Right lung (tissue), 5 donors: ENCODE measurements around the gene SCTR. TPM values are rescaled to one million over a fixed set of nuclear protein-coding genes. Genes with fewer than 3 reads are reported as not detected.

Experiments
- DNase-seq, 2 donors: peaks; one replicate each; pipeline ENCODE4 v3.0.0-alpha.2; 2013
- polyA plus RNA-seq, 5 donors: library from polyadenylated mRNA; unstranded; fragments of 120-200 nt; gene quantifications; one replicate each; pipeline versions ENCODE4 v1.2.1 to v1.2.3, GENCODE V29; 2013; ENCODE audit warnings: inconsistent platforms in 1 of 5, low replicate concordance in 1 of 5; ENCODE audit not compliant: insufficient read length in 5 of 5, insufficient read depth in 1 of 5

SCTR gene
- polyA plus RNA-seq, 5 donors = 1.4 to 9.7 (median 6.4) TPM

DNA sequence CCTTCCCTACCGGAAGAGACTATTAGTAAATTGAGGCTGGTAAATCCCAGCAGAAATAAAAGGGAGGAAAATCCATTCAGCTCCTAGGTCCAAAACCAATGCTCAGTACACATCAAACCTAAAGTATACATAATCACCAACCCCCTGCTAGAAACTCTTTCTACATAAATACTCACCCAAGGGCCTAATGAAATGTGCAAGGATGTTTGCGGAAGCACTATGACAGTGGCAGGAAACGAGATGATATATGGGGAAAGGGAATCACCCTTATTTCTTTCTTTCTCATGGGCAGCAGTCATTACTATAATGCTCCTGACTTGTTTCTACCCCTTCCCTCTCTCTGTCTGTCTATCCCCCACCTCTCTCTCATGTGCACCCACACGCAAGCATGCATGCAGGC lies 1.3 kb upstream of the SCTR start:
- no peak for DNase-seq

DNA sequence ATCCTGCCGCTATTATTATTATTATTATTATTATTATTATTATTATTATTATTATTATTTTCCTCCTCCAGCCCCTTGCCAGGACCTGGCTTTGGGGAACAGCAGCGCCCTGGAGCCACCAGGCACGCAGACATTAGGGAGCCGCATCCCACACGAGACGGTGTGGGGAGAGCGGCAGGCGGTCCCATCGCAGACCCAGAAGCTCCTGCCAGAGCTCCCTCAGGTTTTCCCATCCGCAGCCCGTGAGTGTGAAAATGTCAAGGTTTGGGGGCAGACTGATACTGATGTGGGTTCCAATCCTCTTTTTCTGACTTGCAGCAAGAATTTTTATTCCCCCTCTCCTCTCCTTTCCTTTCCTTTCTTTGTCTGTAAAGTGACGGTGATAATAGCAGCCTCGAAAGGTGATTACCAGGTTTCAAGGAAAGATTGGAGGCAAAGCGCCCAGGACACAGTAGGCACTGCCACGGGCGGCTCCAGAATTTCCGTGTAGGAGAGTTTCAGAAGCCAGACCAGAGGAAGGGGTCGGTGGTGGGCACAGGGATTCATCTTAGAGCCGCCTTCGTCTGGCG lies 816 bp downstream of the SCTR start:
- DNase-seq = no peak

DNA sequence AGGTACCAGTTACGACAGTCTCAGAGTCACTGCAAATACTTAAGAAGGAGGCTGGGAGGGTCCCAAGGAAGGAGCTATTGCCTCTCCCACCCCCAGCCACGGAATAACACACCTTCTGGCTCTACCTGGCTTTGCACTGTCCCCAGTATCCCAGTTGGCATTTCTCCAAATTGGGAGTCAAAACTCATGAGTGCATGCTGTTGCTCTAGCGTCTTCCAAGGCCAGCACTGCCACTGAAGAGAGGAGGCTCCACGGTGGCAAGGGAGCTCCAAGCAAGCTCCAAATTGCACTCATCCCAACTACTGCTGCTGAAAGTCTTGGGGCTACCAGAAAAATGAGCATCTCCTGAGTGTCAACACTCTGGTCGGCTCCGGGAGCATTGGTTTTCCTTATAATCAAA lies 1.6 kb downstream of the SCTR start:
- DNase-seq = no peak

DNA sequence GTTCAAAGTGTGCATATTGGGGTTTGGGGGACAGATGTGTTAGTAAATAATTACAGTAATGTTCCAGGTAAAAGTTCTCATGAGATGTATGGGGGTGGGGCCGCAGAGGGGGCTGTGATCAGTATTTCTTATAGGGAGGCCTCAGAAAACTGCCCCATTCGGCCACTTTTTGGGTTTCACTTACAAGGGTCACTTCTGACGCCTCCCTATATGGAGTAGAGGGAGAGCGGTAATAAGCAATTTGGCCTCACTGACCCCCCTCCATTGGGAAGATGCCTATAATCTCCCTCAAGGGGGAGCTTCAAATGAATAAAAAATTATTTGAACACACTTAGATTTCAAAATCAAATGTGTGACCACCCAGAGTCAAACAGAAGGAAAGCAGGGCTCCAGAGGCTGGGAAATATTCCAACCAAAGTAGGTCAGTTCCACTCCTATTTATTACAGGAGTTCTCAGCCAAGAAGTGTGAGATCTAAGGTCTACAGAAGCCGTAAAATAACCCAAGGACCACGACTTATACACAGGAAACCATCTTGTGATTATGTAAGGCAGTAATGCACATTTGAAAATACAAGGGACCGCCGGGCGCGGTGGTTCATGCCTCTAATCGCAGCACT lies 2.7 kb downstream of the SCTR start:
- no peak for DNase-seq

DNA sequence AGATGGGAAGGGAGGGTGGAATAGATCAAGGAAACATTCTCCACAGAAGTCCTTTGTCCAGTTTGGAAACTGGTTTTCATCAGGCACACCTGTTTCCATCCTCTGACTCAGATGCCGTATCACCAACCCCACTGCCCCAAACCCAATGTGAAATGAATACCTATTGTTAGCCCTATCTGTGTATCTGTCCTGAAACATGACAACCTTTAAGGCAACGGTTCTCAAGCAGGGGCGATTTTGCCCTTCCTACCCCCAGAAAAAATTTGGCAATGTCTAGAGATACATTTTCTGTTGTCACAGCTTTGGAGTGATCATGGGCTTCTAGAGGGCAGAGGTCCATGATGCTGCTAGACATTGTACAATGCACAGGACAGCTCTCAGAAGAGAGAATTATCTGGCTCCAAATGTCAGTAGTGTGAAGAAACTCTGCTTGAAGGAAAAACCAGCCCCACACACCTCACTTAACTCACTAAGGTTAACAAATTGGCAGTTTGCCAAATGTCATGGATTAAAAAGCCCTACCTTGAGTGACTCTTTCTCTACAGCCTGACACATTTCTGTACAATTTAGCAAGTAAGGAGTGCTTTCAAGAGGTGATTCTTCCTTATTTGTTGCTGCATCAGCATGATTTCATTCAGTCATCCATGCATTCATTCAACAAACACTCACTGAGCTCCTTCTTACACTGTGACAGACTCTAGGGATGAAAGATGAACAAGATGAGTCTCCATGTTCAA lies 3.4 kb downstream of the SCTR start:
- no peak for DNase-seq

DNA sequence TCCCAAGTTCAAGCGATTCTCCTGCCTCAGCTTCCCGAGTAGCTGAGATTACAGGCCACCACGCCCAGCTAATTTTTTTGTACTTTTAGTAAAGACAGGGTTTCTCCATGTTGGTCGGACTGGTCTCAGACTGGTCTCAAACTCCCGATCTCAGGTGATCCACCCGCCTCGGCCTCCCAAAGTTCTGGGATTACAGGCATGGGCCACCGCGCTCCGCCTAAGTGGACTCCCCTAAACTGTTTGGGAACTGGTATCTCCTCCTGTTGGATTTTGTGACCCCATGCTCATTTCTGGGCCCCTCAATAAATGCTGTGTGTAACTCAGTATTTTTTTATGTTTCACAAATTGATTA lies 5.2 kb downstream of the SCTR start:
- no peak for DNase-seq

DNA sequence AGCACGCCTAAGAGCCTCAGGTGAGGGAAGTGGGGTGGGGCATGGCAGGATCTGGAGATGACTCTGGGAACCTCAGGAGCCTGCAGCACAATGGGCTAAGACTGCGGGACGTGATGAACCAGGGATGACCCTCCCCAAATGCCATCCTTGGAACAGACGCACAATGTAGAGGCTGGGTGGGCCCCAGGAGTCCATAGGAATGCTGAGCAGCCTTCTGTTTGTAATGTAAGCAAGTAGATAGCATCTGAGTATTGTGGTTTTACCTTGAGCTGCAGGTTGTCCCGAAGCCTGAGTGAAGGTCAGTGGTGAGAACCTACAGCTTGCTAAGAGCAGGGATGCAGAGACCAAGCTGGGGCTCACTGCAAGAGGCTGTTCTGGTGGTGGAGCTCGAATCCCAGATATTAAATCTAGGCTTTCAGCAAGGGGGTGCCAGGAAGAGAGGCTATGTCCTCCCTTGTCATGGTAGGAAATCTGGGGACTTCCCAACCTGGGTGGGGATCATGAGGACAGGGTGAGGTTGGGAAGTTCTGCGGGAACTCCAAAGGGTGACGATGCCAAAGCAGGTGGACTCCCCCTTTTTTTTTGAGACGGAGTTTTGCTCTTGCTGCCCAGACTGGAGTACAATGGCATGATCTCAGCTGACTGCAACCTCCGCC lies 5.8 kb downstream of the SCTR start:
- no peak for DNase-seq

DNA sequence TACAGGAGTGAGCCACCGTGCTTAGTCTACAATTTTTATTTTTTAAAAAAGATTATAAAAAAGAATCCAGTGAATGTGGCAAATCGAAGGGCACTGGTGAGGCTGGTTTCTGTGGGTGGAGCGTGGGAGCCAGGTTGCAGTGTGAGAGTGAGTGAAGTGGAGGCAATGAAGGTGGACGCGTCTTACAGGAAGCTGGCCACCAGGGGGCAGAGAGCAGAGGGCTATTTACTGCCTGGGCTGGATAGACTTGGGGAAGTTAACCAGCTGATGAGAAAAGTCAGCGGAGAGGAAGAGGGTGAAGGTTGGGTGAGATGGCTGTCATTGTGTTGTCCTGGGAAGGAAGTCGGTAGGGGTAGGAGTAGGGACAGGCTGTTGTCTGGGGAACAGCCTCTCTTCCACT lies 6.8 kb downstream of the SCTR start:
- no peak for DNase-seq

DNA sequence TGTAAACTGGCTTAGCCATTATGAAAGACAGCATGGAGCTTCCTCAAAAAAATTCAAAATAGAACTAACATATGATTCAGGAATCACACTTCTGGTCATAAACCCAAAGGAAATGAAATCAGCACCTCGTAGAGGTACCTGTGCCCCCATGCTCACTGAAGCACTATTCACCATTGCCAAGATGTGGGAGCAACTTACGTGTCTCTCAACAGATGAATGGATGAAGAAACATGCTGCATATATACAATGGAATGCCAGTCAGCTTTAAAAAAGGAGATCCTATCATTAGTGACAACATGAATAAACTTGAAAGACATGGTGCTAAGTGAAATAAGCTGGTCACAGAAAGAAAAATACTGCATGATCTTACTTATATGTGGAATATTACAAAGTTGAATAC lies 8.2 kb downstream of the SCTR start:
- no peak for DNase-seq

DNA sequence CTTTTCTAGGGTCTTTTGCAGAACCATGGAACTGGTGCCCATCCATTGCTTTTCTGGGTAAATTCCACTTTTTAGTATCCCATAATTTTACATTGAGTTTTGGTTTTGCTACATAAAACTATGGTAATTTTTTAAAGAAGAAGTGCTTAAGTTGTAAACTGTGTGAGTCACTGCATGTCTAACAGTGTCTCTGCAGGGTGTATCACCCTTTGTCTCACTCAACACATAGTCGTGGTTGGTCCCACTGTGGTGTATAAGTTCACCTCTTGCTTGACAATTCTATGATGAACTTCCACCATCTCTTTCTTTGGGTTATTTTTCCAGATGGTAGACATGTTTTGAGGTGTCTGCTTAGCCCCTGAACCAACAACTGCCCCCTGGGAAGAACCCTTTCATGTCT lies 10.5 kb downstream of the SCTR start:
- DNase-seq = no peak

DNA sequence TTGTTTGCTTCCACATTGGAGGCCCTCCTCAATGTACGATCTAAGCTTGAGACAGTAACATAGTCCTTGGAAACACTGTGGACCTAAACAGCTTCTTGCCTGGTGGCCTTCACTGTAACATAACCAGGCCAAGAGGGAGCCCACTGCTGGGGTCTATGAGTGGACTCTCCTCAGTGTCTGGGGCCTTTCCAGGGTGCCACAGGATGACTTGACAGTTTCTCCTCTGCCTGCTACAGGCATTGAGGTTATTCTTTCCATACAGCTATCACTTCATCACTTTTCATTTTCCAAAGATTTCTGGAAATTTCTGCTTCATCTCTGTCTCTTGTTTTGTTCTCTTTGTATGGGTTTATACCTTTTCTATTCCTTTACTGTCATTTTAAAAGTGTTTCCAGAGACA lies 11.3 kb downstream of the SCTR start:
- no peak for DNase-seq

DNA sequence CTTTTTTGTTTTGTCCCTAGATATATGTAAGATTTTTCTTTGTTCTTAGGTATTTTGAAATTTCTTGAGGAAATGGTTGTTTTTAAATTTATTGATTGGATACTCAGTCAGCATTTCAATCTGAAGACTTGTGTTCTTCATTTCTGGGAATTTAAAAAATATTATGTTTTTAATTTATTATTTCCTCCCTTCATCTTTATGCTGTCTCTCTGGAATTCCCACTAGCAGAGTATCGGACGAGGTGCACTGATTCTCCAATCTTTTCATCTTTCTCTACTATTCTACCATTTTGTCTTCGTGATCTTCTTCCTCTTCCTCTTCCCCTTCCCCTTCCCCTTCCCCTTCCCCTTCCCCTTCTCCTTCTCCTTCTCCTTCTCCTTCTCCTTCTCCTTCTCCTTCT lies 12.3 kb downstream of the SCTR start:
- no peak for DNase-seq

DNA sequence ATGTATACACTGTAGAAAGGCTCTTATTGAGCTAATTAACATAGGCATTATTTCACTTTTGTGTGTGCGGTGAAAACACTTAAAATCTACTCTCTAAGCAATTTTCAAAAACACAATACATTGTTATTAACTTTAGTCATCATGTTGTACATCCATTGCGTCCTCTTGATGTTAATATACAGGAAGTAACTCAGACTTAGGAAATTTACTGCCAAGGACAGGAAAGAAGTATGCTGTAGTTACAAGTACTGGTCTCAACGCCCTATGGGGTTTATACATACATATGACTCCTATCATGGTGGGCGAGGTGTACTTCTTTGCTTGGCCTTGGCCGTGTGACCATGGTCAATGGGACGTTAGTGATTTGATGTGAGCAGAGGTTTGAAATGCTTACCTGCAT lies 15.5 kb downstream of the SCTR start:
- DNase-seq = no peak

DNA sequence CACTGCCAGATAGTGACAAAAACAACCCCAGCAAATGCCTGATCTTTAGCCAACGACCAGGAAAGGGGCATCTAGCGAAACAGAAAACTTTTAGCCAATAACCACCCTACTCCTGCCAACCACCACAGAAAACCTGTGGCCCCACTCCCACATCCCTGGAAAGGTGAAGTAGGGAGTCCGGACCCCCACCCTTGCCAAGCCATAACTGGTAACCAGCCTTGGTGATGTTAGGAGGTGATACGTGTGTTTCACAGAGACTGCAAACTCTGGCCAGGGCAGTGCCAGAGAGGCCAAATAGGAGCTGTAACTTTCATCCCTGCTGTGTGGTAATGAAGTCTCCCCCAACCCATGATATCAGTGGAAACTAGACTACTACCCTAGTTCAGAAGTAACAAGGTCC lies 27.6 kb downstream of the SCTR start:
- no peak for DNase-seq

DNA sequence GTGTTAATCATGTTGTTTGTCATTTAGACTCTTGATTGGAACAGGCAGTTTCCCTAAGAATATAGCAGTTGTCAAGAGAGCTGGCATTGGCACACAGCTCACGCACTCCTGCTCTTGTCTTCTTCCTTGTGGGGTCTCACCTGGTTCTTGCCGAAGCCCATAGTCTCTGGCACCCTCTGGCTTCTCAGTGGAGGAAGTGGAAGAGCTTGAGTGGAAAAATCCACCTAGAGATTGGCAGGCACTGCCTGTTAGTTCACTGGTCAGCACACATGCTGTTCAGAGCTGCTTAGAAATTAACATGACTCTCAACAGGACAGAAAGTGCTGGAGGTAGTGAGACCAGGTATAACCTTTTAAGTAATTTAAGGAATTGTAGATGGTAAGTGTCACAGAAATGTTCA lies 28.3 kb downstream of the SCTR start:
- no peak for DNase-seq

DNA sequence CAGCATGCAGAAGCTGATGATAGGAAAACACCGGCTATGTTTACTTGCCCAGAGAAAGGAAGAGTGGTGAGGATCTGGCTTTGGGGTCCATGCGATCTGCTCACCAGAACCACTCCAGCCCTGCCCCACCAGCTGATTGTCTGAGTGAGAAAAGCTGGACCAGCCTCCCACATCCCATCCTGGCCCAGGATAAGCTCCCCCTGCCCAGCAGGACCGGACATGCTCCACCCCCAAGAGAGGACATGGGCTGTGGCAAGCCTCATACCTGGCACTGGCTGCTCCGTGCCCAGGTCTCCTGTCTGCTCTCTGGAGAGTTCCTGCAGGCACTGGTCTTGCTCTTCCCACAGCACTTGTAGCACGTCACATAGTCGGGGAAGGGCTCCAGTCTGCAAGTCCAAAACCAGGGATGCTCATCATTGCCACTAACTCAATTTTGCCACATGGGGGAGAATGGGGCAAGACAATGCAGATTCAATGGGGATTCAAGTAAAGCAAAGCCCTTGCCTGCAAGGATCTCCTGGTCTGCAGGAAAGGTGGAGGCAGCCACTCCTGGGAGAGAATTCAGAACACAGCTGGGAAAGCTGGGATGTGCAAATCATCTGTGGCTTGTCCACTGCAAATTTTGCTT lies 30.0 kb downstream of the SCTR start:
- DNase-seq = no peak

DNA sequence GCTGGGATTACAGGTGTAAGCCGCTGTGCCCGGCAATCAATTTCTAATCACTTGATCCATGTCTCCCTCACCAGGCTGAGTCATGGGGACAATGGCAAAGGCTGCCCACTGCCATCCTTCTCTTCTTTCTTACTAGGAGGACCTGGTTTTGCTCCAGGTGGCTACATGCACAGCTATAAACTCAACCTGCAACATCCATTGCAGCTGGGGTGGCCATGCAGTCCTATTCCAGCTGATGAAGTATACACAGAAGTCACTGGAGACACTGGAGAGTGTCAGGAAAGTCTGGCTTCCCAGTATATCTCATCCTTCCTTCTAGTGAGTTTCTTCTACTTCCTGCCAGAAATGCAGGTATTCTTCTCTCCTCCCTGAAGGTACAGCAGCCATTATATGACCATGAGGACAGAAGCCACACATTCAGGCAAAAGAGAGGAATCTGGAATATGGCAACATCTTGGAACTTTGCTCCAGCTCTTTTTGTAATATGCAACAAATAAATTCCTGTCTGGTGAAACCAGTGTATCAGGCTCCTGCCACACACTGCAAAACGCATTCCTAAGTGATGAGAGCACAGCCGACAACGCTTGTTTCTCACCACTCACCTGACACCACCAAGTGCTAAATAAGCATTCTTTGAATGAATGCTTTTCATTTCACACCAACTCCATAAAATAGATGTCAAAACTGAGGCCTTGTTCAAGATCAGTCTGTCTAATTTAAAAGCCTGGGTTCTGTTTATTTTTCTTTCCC lies 32.3 kb downstream of the SCTR start:
- DNase-seq = peak in 1 of 2 donors; percentile 37

DNA sequence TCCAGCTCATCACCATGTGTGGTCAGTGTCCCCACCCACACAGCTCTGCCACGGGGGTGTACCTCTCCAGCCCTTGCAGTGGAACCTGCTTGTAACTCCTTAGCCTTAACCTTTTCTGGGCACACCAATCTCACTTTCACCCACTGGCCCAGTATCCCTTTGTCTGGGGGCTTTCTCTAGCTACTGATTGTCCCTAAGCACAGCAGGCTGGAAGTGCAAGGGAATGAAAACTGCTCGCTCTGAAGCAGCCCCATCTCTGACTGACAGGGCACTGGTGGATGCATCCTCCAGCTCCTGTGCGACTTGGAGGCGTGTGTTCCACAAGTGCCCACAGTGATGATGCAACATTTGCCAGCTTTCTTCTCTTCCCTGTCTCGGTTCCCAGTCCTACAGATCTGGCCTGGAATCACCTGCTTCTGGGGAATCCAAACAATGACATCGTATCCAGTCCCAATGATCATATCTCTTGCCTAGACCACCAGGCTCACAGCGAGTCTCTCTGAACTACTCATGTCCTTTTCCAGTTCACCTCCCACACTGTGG lies 33.6 kb downstream of the SCTR start:
- no peak for DNase-seq

DNA sequence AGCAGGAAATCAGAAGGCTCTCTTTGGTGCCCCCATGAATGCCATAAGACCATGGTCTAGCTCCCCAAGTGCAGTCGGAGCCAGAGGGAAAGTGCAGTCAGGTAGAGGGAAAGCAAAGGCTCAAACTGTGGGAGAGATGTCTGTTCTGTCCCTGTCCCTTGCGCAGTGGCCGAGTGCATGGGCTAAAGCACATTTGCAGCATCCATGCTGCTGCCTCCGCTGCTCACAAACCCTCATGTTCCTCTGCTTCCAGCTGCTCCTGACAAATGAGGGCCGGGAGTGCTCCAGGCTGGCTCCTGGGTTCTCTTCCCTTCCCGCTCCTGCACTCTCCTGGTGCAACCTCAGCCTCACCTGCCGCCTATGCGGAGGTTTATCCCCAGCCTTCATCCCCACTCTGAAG lies 34.2 kb downstream of the SCTR start:
- DNase-seq = no peak

DNA sequence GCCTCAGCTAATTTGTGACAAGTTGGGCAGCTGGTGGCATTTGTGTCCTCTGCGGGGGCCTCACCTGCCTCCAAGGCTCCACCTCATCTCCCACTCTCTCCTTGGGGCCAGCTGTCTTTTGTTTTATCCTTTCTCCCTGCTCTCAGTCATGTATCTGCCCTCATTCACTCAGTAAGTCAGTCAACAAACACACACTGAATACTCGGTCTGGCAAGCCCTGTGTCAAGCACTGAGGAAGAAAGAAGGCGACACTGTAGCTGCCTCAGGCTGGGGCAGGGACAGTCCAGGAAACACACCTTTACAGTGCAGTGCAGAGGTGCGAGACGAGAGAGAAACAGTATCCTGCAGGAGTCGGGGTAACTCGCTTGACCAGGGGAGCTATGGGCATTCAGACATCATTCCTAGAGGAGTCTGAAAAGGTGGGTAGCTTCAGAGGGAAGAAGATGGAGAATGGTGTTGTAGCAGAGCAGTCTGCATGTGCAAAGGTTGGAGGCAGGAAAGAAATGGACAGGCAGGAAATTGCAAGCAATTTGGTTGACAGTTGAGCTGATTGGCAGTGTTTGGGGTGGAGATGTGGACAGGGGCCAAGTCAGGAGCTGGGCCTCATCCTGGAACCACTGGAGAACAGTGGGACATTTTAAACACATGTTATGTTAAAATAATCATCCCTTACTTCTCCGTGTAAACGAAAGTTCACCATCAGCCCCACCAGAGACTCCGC lies 34.9 kb downstream of the SCTR start:
- DNase-seq = no peak
